Stimulated activated naive B cell treated with anti-CD40 and anti-IgM and Interleukin-4, amounts not matched to agents 10 μg/mL and 1 μg/mL and 100 μg/mL, for 72 hours (primary cell): ENCODE data around the gene EGFR.

Source experiments
- ATAC-seq, 2 donors: fragments of 150-1000 bp; cut with Tn5 transposase; replicated peaks; 2 replicates each; pipeline ENCODE4 v1.10.0; 2021; ENCODE audit warnings: moderate library complexity in 1 of 2
- DNase-seq: peaks from one replicate; pipeline ENCODE4 v3.0.0; 2021
- H3K27ac Mint-ChIP-seq: one replicate; pipeline ENCODE4 v1.8.0; 2022; ENCODE audit warnings: mild to moderate bottlenecking, mixed read lengths
- H3K27me3 Mint-ChIP-seq, 2 donors: one replicate each; pipeline ENCODE4 v1.8.0; 2022; ENCODE audit warnings: mixed read lengths in 2 of 2
- H3K36me3 Mint-ChIP-seq, 2 donors: one replicate each; pipeline ENCODE4 v1.8.0; 2022; ENCODE audit warnings: mixed read lengths in 2 of 2, mild to moderate bottlenecking in 1 of 2
- H3K4me1 Mint-ChIP-seq, 2 donors: one replicate each; pipeline ENCODE4 v1.8.0; 2022; ENCODE audit warnings: mixed read lengths in 2 of 2, mild to moderate bottlenecking in 1 of 2
- H3K4me3 Mint-ChIP-seq, 2 donors: one replicate each; pipeline ENCODE4 v1.8.0; 2022; ENCODE audit warnings: mild to moderate bottlenecking in 2 of 2, mixed read lengths in 2 of 2, moderate library complexity in 1 of 2
- H3K9me3 Mint-ChIP-seq, 2 donors: one replicate each; pipeline ENCODE4 v1.8.0; 2022; ENCODE audit warnings: mixed read lengths in 2 of 2, mild to moderate bottlenecking in 1 of 2

EGFR gene

DNA sequence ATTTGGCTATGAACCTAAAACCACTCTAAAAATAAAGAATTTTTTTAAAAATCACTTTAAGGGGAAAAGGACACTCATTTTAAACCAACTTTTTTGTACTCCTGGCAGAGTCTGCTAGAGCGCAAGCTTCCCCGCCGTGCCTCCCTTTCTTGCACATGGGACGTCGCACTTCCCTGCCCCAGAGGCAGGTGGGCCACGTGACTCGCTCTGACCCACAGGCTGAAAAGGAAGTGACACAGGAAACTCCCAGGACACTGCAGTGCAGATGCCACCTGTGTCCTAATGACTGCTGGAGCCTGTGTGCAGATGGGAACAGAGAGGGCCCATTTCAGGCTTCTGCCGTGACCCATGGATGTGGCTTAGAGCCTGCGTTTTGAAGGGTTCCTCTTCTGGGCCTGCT, 204.2 kb downstream of the EGFR start:
- no peak for ATAC-seq
- H3K27me3 Mint-ChIP-seq: no peaks in the 10 kb centered on the region
- H3K36me3 Mint-ChIP-seq: no peaks in the 10 kb centered on the region
- H3K4me1 Mint-ChIP-seq: no peaks in the 10 kb centered on the region
- DNase-seq: no peak
- no peak overlapping the region for H3K27ac Mint-ChIP-seq
- no peak overlapping the region for H3K4me3 Mint-ChIP-seq
- peaks cover 3 to 6% of the 10 kb centered on the region in 2 donors for H3K9me3 Mint-ChIP-seq

DNA sequence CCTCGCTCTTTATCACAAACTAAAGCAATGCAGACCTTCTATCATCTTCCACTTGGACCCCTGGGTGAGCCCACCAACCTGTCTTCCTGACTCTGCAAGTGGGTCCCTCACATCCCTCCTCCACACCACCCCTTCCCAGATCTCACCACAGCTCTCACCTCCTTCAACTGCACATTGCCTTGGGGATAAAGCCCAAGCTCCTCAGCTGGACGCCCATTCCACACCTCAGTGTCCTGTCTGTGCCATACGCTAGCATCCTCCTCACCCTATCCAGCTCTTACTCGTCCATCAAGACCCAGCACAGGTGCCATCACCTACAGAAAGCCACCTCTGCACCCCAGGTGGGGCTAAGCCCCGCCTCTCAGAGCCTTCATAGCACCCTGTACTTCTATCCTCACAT, 205.3 kb downstream of the EGFR start:
- no peak for DNase-seq
- Mint-ChIP-seq H3K4me3 (no peak overlapping the region), H3K4me1 (no peaks in the 10 kb centered on the region), H3K27ac (no peak overlapping the region), H3K27me3 (peaks cover 3 to 4% of the 10 kb centered on the region in 2 donors), H3K36me3 (peaks cover 0 to 2% of the 10 kb centered on the region in 2 donors), H3K9me3 (peaks cover 10 to 11% of the 10 kb centered on the region in 2 donors)
- peak in 1 of 2 donors; percentile 27 for ATAC-seq

- ATAC-seq (no peak), DNase-seq (no peak)
- Mint-ChIP-seq H3K27ac (no peak overlapping the region), H3K27me3 (peaks cover 6% of the 10 kb centered on the region in 2 donors), H3K4me1 (no peaks in the 10 kb centered on the region), H3K4me3 (no peak overlapping the region), H3K36me3 (peaks cover 0 to 3% of the 10 kb centered on the region in 2 donors), H3K9me3 (peaks cover 14 to 15% of the 10 kb centered on the region in 2 donors)
Measured at GRCh38 chr7:55224810-55225209, 206.0 kb downstream of the EGFR start.

DNA sequence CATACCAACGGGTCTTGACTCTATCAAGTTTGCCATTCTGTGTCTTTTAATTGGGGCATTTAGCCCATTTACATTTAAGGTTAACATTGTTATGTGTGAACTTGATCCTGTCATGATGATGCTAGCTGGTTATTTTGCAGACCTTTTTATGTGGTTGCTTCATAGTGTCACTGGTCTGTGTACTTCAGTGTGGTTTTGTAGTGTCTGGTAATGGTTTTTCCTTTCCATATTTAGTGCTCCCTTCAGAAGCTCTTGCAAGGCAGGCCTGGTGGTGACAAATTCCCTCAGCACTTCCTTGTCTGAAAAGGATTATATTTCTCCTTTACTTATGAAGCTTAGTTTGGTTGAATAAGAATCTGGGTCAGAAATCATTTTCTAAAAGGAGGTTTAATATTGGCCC, 211.2 kb downstream of the EGFR start:
- H3K27me3 Mint-ChIP-seq: peaks cover 6 to 10% of the 10 kb centered on the region in 2 donors
- peaks cover 19 to 21% of the 10 kb centered on the region in 2 donors for H3K9me3 Mint-ChIP-seq
- H3K4me1 Mint-ChIP-seq: no peaks in the 10 kb centered on the region
- peaks cover 0 to 3% of the 10 kb centered on the region in 2 donors for H3K36me3 Mint-ChIP-seq
- no peak overlapping the region for H3K27ac Mint-ChIP-seq
- H3K4me3 Mint-ChIP-seq: no peak overlapping the region
- DNase-seq (no peak), ATAC-seq (no peak)

- ATAC-seq (no peak), DNase-seq (no peak)
- H3K36me3 Mint-ChIP-seq: peaks cover 0 to 3% of the 10 kb centered on the region in 2 donors
- no peak overlapping the region for H3K4me3 Mint-ChIP-seq
- peaks cover 17 to 21% of the 10 kb centered on the region in 2 donors for H3K9me3 Mint-ChIP-seq
- H3K27me3 Mint-ChIP-seq: peaks cover 6 to 10% of the 10 kb centered on the region in 2 donors
- H3K4me1 Mint-ChIP-seq: no peaks in the 10 kb centered on the region
- no peak overlapping the region for H3K27ac Mint-ChIP-seq
Measured at GRCh38 chr7:55231736-55232280, 213.0 kb downstream of the EGFR start.

DNA sequence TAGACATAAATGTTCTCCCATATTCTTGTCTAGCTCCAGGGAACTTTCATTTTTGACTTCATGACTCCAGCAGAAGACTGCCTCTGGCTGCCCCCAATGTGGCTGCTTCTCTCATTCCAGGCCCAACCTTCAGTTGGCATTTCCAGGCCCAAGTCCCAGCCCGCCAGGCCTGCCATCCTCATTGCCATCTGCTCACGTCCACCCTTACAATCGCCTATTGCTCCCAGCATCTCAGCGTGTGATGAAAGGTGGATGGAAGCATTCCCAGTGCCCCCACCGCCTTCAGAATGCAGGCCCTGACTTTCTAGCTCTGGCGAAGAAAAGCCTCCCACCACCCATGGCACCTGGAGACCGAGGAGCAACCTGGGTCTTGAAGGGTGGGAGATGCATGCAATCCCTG, 214.2 kb downstream of the EGFR start:
- Mint-ChIP-seq H3K9me3 (peaks cover 13 to 18% of the 10 kb centered on the region in 2 donors), H3K4me3 (no peak overlapping the region), H3K4me1 (no peaks in the 10 kb centered on the region), H3K27me3 (peaks cover 6 to 10% of the 10 kb centered on the region in 2 donors), H3K27ac (no peak overlapping the region), H3K36me3 (peaks cover 0 to 3% of the 10 kb centered on the region in 2 donors)
- DNase-seq (no peak), ATAC-seq (no peak)

GRCh38 chr7:55234408-55234807, 215.6 kb downstream of the EGFR start:
- Mint-ChIP-seq H3K36me3 (no peaks in the 10 kb centered on the region), H3K9me3 (peaks cover 6 to 7% of the 10 kb centered on the region in 2 donors), H3K4me3 (no peak overlapping the region), H3K27ac (no peak overlapping the region), H3K27me3 (peaks cover 0 to 4% of the 10 kb centered on the region in 2 donors), H3K4me1 (no peaks in the 10 kb centered on the region)
- DNase-seq: no peak
- ATAC-seq: no peak

- ATAC-seq: no peak
- H3K4me3 Mint-ChIP-seq: no peak overlapping the region
- H3K27me3 Mint-ChIP-seq: peaks cover 0 to 4% of the 10 kb centered on the region in 2 donors
- no peaks in the 10 kb centered on the region for H3K4me1 Mint-ChIP-seq
- H3K9me3 Mint-ChIP-seq: peaks cover 3 to 6% of the 10 kb centered on the region in 2 donors
- no peak overlapping the region for H3K27ac Mint-ChIP-seq
- H3K36me3 Mint-ChIP-seq: no peaks in the 10 kb centered on the region
- no peak for DNase-seq
Measured at GRCh38 chr7:55235115-55235514, 216.3 kb downstream of the EGFR start.

GRCh38 chr7:55235801-55236200, 217.0 kb downstream of the EGFR start:
- H3K4me1 Mint-ChIP-seq: no peaks in the 10 kb centered on the region
- no peak for DNase-seq
- peaks cover 0 to 4% of the 10 kb centered on the region in 2 donors for H3K27me3 Mint-ChIP-seq
- no peak overlapping the region for H3K27ac Mint-ChIP-seq
- H3K36me3 Mint-ChIP-seq: no peaks in the 10 kb centered on the region
- ATAC-seq: no peak
- H3K4me3 Mint-ChIP-seq: no peak overlapping the region
- H3K9me3 Mint-ChIP-seq: no peaks in the 10 kb centered on the region

DNA sequence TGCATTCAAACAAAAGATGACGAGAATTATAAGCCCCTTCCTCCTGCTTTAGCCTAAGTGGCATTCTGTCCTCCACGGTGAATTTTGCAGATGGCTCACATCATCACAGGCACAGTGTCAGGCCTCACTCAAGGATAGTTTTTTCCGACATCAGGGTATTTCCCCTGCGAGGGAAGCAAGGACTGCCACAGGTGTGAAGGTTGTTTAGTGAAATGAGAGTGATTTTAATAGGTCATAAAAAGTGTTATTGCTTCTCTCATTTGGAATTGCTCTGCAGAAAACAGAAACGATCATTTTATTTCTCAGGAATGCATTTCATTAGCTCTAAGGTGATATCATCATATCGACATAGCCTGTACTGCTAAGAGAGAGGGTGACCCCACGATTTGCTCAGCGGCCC, 217.7 kb downstream of the EGFR start:
- H3K27ac Mint-ChIP-seq: no peak overlapping the region
- no peak overlapping the region for H3K4me3 Mint-ChIP-seq
- no peaks in the 10 kb centered on the region for H3K4me1 Mint-ChIP-seq
- ATAC-seq (no peak), DNase-seq (no peak)
- no peaks in the 10 kb centered on the region for H3K36me3 Mint-ChIP-seq
- H3K9me3 Mint-ChIP-seq: no peaks in the 10 kb centered on the region
- H3K27me3 Mint-ChIP-seq: peaks cover 0 to 4% of the 10 kb centered on the region in 2 donors

- H3K9me3 Mint-ChIP-seq: no peaks in the 10 kb centered on the region
- no peak for DNase-seq
- no peak for ATAC-seq
- H3K27me3 Mint-ChIP-seq: peaks cover 0 to 2% of the 10 kb centered on the region in 2 donors
- no peak overlapping the region for H3K27ac Mint-ChIP-seq
- no peak overlapping the region for H3K4me3 Mint-ChIP-seq
- no peaks in the 10 kb centered on the region for H3K36me3 Mint-ChIP-seq
- H3K4me1 Mint-ChIP-seq: no peaks in the 10 kb centered on the region
Measured at GRCh38 chr7:55237156-55237893, 218.5 kb downstream of the EGFR start.

DNA sequence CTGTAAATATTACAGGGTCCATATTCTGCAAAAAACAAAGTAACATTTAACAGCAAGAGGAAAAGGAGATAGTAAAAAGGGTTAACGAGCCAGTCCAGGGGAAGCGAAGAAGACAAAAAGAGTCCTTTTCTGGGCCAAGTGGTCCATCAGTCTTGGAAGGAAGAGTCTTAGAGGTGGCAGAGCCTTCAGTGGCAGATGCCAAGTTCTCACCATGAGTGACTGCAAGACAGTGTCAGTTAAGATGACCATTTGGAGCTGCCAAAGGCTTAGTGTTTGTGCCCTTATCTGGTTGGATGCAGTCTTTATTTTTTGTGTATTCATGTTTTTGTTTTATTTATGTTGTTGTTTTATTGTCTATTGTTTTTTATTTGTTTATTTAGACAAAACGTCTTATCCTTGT, 220.6 kb downstream of the EGFR start:
- Mint-ChIP-seq H3K4me3 (no peak overlapping the region), H3K4me1 (no peaks in the 10 kb centered on the region), H3K36me3 (no peaks in the 10 kb centered on the region), H3K9me3 (no peaks in the 10 kb centered on the region), H3K27ac (no peak overlapping the region), H3K27me3 (peaks cover 0 to 3% of the 10 kb centered on the region in 2 donors)
- DNase-seq: no peak
- no peak for ATAC-seq

DNA sequence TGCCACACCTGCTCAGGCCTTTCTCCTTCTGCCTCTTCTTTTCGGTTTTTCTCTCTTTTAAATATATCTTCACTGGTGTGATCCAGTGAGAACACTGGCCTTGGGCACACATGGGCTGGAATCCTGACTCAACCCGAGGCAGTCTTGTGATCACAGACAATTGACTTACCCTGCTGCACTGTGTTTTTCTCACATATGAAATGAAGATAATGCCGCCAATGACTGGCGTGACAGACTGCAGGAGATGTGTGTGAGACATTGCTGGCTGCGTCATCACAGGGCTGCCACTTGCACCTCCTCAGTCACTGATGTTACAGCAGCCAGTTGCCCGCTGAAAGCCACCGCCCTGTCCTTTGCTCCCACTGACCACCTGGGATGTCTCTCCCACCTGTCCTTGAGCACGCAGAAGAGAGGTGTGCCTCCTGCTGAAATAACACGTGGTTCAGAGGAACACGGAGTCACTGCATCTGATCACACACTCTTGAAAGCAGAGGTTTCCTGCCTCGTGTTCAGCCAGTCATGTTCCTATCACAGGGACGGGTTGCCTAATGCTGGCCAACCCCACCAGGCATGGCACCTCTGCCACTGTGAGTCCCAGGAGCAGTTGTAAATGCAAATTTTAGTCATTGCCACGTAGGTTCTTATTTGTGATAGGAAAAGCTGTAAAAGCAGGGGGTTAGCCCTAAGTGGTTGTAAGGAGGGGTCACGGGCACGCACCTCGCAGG, 221.8 kb downstream of the EGFR start:
- no peak overlapping the region for H3K27ac Mint-ChIP-seq
- H3K4me1 Mint-ChIP-seq: no peaks in the 10 kb centered on the region
- no peaks in the 10 kb centered on the region for H3K9me3 Mint-ChIP-seq
- DNase-seq (no peak), ATAC-seq (no peak)
- H3K27me3 Mint-ChIP-seq: peaks cover 0 to 5% of the 10 kb centered on the region in 2 donors
- H3K4me3 Mint-ChIP-seq: no peak overlapping the region
- no peaks in the 10 kb centered on the region for H3K36me3 Mint-ChIP-seq

DNA sequence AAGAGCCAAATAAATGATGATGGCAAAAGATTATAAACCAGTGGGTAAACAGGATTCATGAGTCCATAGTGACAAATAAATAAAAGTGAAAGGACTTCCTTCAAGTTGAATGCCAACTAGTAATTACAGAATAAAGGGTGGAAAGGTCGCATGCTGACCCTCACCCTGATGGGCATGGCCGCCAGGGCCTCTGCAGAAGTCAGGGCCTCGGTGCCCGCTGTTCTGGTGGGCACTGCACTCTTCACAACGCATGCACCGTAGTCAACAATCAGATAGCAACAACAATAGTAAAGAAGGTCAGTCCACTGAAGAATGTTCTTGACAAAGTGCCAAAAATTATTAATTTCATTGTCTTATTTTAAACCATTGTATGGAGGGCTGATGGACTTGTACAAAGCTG, 223.1 kb downstream of the EGFR start:
- no peaks in the 10 kb centered on the region for H3K4me1 Mint-ChIP-seq
- peaks cover 0 to 5% of the 10 kb centered on the region in 2 donors for H3K27me3 Mint-ChIP-seq
- H3K4me3 Mint-ChIP-seq: no peak overlapping the region
- H3K27ac Mint-ChIP-seq: no peak overlapping the region
- DNase-seq (no peak), ATAC-seq (no peak)
- H3K36me3 Mint-ChIP-seq: no peaks in the 10 kb centered on the region
- H3K9me3 Mint-ChIP-seq: no peaks in the 10 kb centered on the region

DNA sequence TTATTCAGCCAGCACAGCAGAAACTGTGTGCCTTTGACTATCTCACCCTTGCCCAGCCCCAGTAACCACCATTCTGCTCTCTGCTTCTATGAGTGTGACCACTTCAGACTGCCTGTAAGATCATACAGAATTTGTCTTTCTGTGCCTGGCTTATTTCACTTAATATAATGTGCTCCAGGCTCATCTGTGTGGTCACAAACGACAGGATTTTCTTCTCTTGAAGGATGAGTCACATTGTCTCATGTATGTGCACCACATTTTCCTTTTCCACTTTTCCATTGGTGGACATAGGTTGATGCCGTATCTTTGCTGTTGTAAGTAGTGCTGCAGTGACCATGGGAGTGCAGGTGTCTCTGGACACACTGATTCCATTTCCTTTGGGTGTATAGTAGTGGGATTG, 223.8 kb downstream of the EGFR start:
- no peak overlapping the region for H3K4me3 Mint-ChIP-seq
- H3K27ac Mint-ChIP-seq: no peak overlapping the region
- H3K27me3 Mint-ChIP-seq: peaks cover 0 to 5% of the 10 kb centered on the region in 2 donors
- no peak for DNase-seq
- no peaks in the 10 kb centered on the region for H3K9me3 Mint-ChIP-seq
- H3K4me1 Mint-ChIP-seq: no peaks in the 10 kb centered on the region
- H3K36me3 Mint-ChIP-seq: no peaks in the 10 kb centered on the region
- ATAC-seq: no peak
